ENCODE results near the gene STK10. TPM values are rescaled to one million over a fixed set of nuclear protein-coding genes. Genes with fewer than 3 reads are reported as not detected.
"Not testable (repeated sequence)": the region's sequence is repeated elsewhere in the genome, so short reads cannot be mapped to it uniquely, and the experiment has no call there.

Gene STK10
- total RNA-seq, 2 donors from 2014 or later = 140 to 158 TPM

- peak; percentile 33 for ATAC-seq (replicated peaks)
- H3K27me3 Mint-ChIP-seq = no peaks in the 10 kb centered on the region
- H3K4me3 Mint-ChIP-seq = no peak overlapping the region
- H3K4me1 Mint-ChIP-seq = peaks cover 42% of the 10 kb centered on the region
- peaks cover 55% of the 10 kb centered on the region for H3K36me3 Mint-ChIP-seq (ENCODE audit: low read depth)
- no peaks in the 10 kb centered on the region for H3K9me3 Mint-ChIP-seq
- peak overlapping the region; percentile 76 for H3K27ac Mint-ChIP-seq
These were observed 23.2 kb downstream of the STK10 start for GRCh38 chr5:172164769-172165212.

DNA sequence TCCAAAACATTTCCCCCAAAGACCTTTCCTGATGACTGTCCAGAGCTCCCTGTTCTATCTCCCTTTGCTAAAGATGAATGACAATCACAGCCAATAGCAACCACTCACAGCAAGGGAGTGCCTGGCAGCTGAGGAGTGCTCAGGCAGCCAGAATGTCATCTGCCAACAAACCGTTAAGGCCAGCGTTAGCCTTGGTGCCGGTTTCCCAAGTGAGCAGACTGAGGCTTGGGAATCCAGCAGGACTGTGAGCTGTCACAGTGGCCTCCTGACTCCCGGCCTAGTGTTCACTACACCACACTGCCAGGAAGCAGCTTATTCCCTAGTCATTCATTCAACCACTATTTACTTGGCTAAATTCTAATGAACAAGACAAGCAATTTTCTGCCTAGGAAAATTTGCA lies 24.7 kb downstream of the STK10 start:
- Mint-ChIP-seq H3K36me3 (ENCODE audit: low read depth) (peaks cover 52% of the 10 kb centered on the region), H3K9me3 (no peaks in the 10 kb centered on the region), H3K4me3 (no peak overlapping the region), H3K27ac (peak overlapping the region; percentile 81), H3K27me3 (no peaks in the 10 kb centered on the region), H3K4me1 (peaks cover 38% of the 10 kb centered on the region)
- no peak for ATAC-seq (replicated peaks)

DNA sequence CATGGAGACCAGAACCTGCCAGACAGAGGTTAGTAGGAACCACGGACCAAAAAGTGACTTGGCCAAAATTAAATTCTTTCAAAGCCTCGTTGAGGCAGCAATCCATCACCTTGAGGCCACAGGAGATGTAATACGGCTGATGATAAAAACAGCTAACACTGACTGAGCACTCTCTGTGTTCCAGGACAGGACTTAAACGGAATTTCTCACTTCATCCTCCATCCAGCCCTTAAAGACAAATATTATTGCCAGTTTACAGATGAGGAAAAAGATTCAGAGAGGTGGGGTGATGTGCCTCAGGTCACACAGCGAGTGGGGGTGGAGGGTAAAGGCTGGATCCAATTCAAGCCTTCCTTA lies 25.1 kb downstream of the STK10 start:
- no peak overlapping the region for H3K4me3 Mint-ChIP-seq
- H3K27me3 Mint-ChIP-seq = no peaks in the 10 kb centered on the region
- ATAC-seq (replicated peaks) = no peak
- H3K36me3 Mint-ChIP-seq (ENCODE audit: low read depth) = peaks cover 53% of the 10 kb centered on the region
- H3K27ac Mint-ChIP-seq = peak overlapping the region; percentile 81
- no peaks in the 10 kb centered on the region for H3K9me3 Mint-ChIP-seq
- peaks cover 34% of the 10 kb centered on the region for H3K4me1 Mint-ChIP-seq

- Mint-ChIP-seq H3K4me1 (peaks cover 29% of the 10 kb centered on the region), H3K36me3 (ENCODE audit: low read depth) (peaks cover 52% of the 10 kb centered on the region), H3K9me3 (no peaks in the 10 kb centered on the region), H3K27me3 (no peaks in the 10 kb centered on the region), H3K27ac (peak overlapping the region; percentile 81), H3K4me3 (peak overlapping the region; percentile 14)
- no peak for ATAC-seq (replicated peaks)
These were observed 25.6 kb downstream of the STK10 start for GRCh38 chr5:172162323-172162986.

GRCh38 chr5:172160506-172160905 lies 27.5 kb downstream of the STK10 start:
- peak overlapping the region; percentile 5 for H3K27ac Mint-ChIP-seq
- peaks cover 53% of the 10 kb centered on the region for H3K36me3 Mint-ChIP-seq (ENCODE audit: low read depth)
- ATAC-seq (replicated peaks) = no peak

GRCh38 chr5:172159016-172159415 lies 29.0 kb downstream of the STK10 start:
- no peak for ATAC-seq (replicated peaks)
- Mint-ChIP-seq H3K27ac (peak overlapping the region; percentile 75), H3K27me3 (no peaks in the 10 kb centered on the region), H3K36me3 (ENCODE audit: low read depth) (peaks cover 68% of the 10 kb centered on the region), H3K4me1 (peaks cover 42% of the 10 kb centered on the region), H3K9me3 (no peaks in the 10 kb centered on the region), H3K4me3 (peak overlapping the region; percentile 9)

More at GRCh38 chr5:172160506-172160905, 27.5 kb downstream of the STK10 start:
- Mint-ChIP-seq H3K9me3 (no peaks in the 10 kb centered on the region), H3K4me3 (no peak overlapping the region), H3K4me1 (peaks cover 33% of the 10 kb centered on the region), H3K27me3 (no peaks in the 10 kb centered on the region)

DNA sequence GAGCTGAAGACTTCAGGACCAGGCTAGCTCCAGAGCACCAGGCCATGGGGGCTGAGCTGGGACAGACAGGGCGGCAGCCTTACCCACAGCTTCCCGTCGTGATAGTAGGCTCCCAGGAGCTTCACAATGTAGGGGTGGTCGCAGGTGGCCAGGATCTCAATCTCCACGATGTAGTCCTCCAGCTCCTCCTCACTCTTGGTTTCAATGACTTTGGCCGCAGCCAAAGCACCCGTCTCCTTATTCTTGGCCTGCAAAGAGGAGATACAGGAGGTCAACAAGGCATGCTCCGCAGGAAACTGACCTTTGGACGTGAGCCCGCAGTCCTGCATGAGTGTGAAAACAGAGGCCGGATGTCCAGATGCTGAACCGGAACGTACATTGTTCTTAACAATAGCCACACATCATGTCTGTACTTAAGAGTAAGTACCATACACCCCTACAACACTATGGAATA lies 31.5 kb downstream of the STK10 start:
- Mint-ChIP-seq H3K4me1 (peaks cover 39% of the 10 kb centered on the region), H3K36me3 (ENCODE audit: low read depth) (peaks cover 84% of the 10 kb centered on the region), H3K4me3 (no peak overlapping the region)

DNA sequence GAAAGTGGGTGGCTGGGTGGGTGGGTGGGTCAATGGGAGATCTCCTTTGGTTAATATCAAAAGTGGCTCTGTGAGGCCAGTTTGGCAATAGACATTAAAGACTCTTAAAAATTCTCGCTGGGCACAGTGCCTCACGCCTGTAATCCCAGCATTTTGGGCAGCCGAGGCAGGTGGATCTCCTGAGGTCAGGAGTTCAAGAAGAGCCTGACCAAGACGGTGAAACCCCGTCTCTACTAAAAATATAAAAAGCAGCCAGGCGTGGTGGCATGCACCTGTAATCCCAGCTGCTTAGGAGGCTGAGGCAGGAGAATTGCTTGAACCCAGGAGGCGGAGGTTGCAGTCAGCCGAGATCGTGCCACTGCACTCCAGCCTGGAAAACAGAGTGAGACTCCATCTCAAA lies 32.9 kb downstream of the STK10 start:
- H3K27ac Mint-ChIP-seq = peak overlapping the region; percentile 94
- H3K4me3 Mint-ChIP-seq = peak overlapping the region; percentile 39
- H3K9me3 Mint-ChIP-seq; ATAC-seq (replicated peaks); H3K27me3 Mint-ChIP-seq: not testable (repeated sequence)
- peaks cover 47% of the 10 kb centered on the region for H3K4me1 Mint-ChIP-seq
- H3K36me3 Mint-ChIP-seq (ENCODE audit: low read depth) = peaks cover 90% of the 10 kb centered on the region

More for the DNA sequence above, 31.5 kb downstream of the STK10 start:
- ATAC-seq (replicated peaks) = no peak
- Mint-ChIP-seq H3K27me3 (no peaks in the 10 kb centered on the region), H3K9me3 (no peaks in the 10 kb centered on the region), H3K27ac (peak overlapping the region; percentile 83)

GRCh38 chr5:172153695-172154094 lies 34.3 kb downstream of the STK10 start:
- Mint-ChIP-seq H3K36me3 (ENCODE audit: low read depth) (peaks cover 98% of the 10 kb centered on the region), H3K27ac (peak overlapping the region; percentile 94), H3K4me3 (peak overlapping the region; percentile 2), H3K27me3 (no peaks in the 10 kb centered on the region), H3K9me3 (no peaks in the 10 kb centered on the region), H3K4me1 (peaks cover 43% of the 10 kb centered on the region)
- no peak for ATAC-seq (replicated peaks)

- peaks cover 40% of the 10 kb centered on the region for H3K4me1 Mint-ChIP-seq
- H3K36me3 Mint-ChIP-seq (ENCODE audit: low read depth) = peaks cover 100% of the 10 kb centered on the region
These were observed 36.3 kb downstream of the STK10 start for GRCh38 chr5:172151661-172152210.

DNA sequence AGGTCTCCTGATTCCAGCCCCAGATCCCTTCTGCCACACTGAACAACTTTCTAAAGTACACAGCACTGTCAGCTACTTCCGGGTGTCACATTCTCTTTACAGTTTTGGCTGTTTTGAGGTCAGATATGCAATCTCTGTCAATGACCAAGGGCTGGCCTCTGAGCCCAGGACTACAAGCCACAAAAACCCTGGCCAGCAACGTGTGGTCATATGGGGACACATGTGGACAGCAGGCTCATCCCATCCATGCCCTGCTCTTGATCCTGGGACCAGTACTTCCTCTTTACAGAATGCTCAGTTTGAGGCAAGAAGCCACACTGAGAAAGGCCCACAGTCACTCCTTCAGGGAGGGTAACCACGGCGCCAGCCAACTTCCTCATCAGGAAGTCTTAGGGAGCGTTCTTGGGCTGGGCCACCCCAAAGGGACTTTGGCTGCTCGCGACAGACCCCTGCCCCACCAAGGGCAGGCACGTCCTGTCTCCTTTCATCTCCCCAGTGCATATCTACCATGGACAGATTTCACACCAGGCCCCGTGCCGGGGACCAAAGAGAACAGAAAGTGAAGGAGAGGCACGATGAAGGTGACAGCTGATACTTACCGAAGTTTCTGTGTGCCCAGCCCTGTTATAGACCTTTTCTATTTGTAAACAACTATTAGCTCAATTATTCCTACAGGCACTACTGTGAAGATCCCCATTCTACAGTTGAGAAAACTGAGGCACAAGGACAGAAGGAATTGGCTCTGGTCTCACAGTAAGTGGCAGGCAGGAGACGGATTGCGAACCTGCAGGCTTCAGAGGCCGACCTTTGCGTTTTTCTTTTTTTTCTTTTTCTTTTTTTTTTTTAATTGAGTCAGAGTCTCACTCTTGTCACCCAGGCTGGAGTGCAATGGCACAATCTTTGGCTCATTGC lies 37.3 kb downstream of the STK10 start:
- ATAC-seq (replicated peaks) = peak; percentile 82
- Mint-ChIP-seq H3K27ac (peak overlapping the region; percentile 94), H3K9me3 (no peaks in the 10 kb centered on the region), H3K36me3 (ENCODE audit: low read depth) (peaks cover 100% of the 10 kb centered on the region), H3K27me3 (no peaks in the 10 kb centered on the region), H3K4me3 (peak overlapping the region; percentile 86), H3K4me1 (peaks cover 45% of the 10 kb centered on the region)

More at GRCh38 chr5:172151661-172152210, 36.3 kb downstream of the STK10 start:
- ATAC-seq (replicated peaks) = no peak
- Mint-ChIP-seq H3K27me3 (no peaks in the 10 kb centered on the region), H3K4me3 (peak overlapping the region; percentile 86), H3K27ac (peak overlapping the region; percentile 94), H3K9me3 (no peaks in the 10 kb centered on the region)

- H3K27me3 Mint-ChIP-seq; ATAC-seq (replicated peaks); H3K9me3 Mint-ChIP-seq: not testable (repeated sequence)
- peaks cover 40% of the 10 kb centered on the region for H3K4me1 Mint-ChIP-seq
- peaks cover 90% of the 10 kb centered on the region for H3K36me3 Mint-ChIP-seq (ENCODE audit: low read depth)
- H3K4me3 Mint-ChIP-seq = peak overlapping the region; percentile 86
- peak overlapping the region; percentile 90 for H3K27ac Mint-ChIP-seq
These were observed 38.5 kb downstream of the STK10 start for GRCh38 chr5:172149481-172149880.

DNA sequence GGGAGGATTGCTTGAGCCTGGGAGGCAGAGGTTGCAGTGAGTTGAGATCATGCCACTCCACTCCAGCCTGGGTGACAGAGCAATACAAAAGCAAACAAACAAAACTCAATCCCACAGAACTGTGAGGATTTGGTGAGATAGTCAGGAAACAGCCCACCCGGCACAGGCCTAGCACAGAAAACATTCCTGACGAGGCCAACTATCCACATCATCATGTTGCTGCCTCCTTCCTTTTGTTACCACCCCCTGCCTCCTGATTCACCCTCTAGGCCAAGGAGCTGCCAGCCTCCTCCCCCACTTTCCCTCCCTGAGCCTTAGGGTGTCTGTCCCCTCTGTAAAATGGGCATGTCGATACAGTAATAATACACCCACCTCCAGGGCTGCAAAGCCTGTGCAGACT lies 39.0 kb downstream of the STK10 start:
- H3K27ac Mint-ChIP-seq = peak overlapping the region; percentile 90

GRCh38 chr5:172148381-172148780 lies 39.6 kb downstream of the STK10 start:
- Mint-ChIP-seq H3K4me1 (peaks cover 48% of the 10 kb centered on the region), H3K27me3 (no peaks in the 10 kb centered on the region), H3K27ac (peak overlapping the region; percentile 90), H3K4me3 (no peak overlapping the region), H3K9me3 (no peaks in the 10 kb centered on the region), H3K36me3 (ENCODE audit: low read depth) (peaks cover 82% of the 10 kb centered on the region)
- ATAC-seq (replicated peaks) = no peak

More for the DNA sequence above, 39.0 kb downstream of the STK10 start:
- Mint-ChIP-seq H3K27me3 (no peaks in the 10 kb centered on the region), H3K9me3 (no peaks in the 10 kb centered on the region), H3K4me3 (no peak overlapping the region), H3K4me1 (peaks cover 41% of the 10 kb centered on the region), H3K36me3 (ENCODE audit: low read depth) (peaks cover 89% of the 10 kb centered on the region)
- no peak for ATAC-seq (replicated peaks)
